A549 (cell line): ENCODE data around the gene RABL3.

Experiments
- CEBPB ChIP-seq, 2 experiments: fragments of >200 bp in 1 of 2; sonication (Bioruptor Twin) in 1 of 2; formaldehyde crosslinking in 1 of 2; IDR thresholded peaks; 2 replicates each; pipeline ENCODE4 v1.6.1; 2012 to 2016
- CHD2 ChIP-seq: fragments of 150-350 bp; IDR thresholded peaks from 2 replicates; pipeline ENCODE4 v1.6.1; 2014; ENCODE audit warnings: low read length; ENCODE audit not compliant: partially characterized antibody
- CHD4 ChIP-seq: fragments of 200-600 bp; sonication (generic); IDR thresholded peaks from 2 replicates; pipeline ENCODE4 v1.6.1; 2016; ENCODE audit warnings: antibody characterized with exemption, mild to moderate bottlenecking, borderline replicate concordance
- CTCF ChIP-seq: fragments of >200 bp; sonication (Bioruptor Twin); formaldehyde crosslinking; IDR thresholded peaks from 3 replicates; pipeline ENCODE4 v1.5.1; 2016
- ELK1 ChIP-seq: fragments of 150-350 bp; IDR thresholded peaks from 2 replicates; pipeline ENCODE4 v1.6.1; 2014; ENCODE audit warnings: low read depth, mild to moderate bottlenecking, low read length
- EP300 ChIP-seq, 2 experiments: fragments of >200 bp; sonication (Bioruptor Twin); formaldehyde crosslinking; IDR thresholded peaks; 2 replicates in 1 of 2; 3 replicates in 1 of 2; pipeline ENCODE4 v1.6.1; 2016 to 2017
- GATA3 ChIP-seq: IDR thresholded peaks from 2 replicates; pipeline ENCODE4 v1.6.1; 2012; ENCODE audit warnings: borderline replicate concordance
- HDAC2 ChIP-seq: fragments of 200-600 bp; sonication (generic); IDR thresholded peaks from 2 replicates; pipeline ENCODE4 v1.6.1; 2016
- MAX ChIP-seq: IDR thresholded peaks from 2 replicates; pipeline ENCODE4 v1.6.1; 2012
- SREBF2 ChIP-seq: fragments of 450-650 bp; IDR thresholded peaks from 2 replicates; pipeline ENCODE4 v1.6.1; 2014; ENCODE audit warnings: mild to moderate bottlenecking, moderate library complexity
- USF2 ChIP-seq: fragments of 450-650 bp; IDR thresholded peaks from 2 replicates; pipeline ENCODE4 v1.6.1; 2014; ENCODE audit warnings: antibody characterized with exemption
- ZNF302 ChIP-seq: fragments of 250-450 bp; sonication (Bioruptor Pico); IDR thresholded peaks from 2 replicates; pipeline ENCODE4 v1.9.0; 2021; ENCODE audit warnings: inconsistent platforms, mild to moderate bottlenecking, moderate library complexity

GRCh38 chr3:120778776-120779175 is 36.5 kb upstream of the RABL3 start:
- TF ChIP-seq CTCF, result no peak
- TF ChIP-seq USF2, result no peak
- TF ChIP-seq CHD2, result no peak
- no peak for TF ChIP-seq EP300 (IDR thresholded peaks at IDR 0.05)
- TF ChIP-seq HDAC2, result no peak
- TF ChIP-seq MAX, result no peak
- no peak for TF ChIP-seq SREBF2
- TF ChIP-seq GATA3, result no peak
- no peak for TF ChIP-seq CEBPB (IDR thresholded peaks at IDR 0.05)
- TF ChIP-seq CHD4, result no peak
- TF ChIP-seq ELK1, result no peak
- TF ChIP-seq ZNF302 (CRISPR knock-in tag), result no peak
